Adrenal gland (tissue), 5 donors: Measurements from ENCODE around the gene PTPRD.

ENCODE experiments used
- CTCF ChIP-seq, 6 experiments: fragments of 450-650 bp in 4 of 6; fragments of 200-600 bp in 2 of 6; sonication (generic) in 1 of 6; IDR thresholded peaks; 1 replicate in 5 of 6; 2 replicates in 1 of 6; pipeline versions ENCODE4 v1.5.1 to v1.8.0; 2016 to 2021; ENCODE audit warnings: antibody characterized with exemption in 6 of 6, mild to moderate bottlenecking in 2 of 6, moderate library complexity in 1 of 6
- POLR2A ChIP-seq, 2 donors: fragments of 450-650 bp; IDR thresholded peaks; one replicate each; pipeline ENCODE4 v1.6.1; 2017; ENCODE audit warnings: antibody characterized with exemption in 2 of 2, mild to moderate bottlenecking in 2 of 2, moderate library complexity in 1 of 2
- donor health status: DM: no; HTN: no; CAD: no.

GRCh38 chr9:8916771-8917170 is 1696.0 kb downstream of the PTPRD start:
- no peak for TF ChIP-seq CTCF (IDR thresholded peaks at IDR 0.05)
- no peak for TF ChIP-seq POLR2A (IDR thresholded peaks at IDR 0.05)
